Upper lobe of right lung (tissue), 1 donor: ENCODE measurements around the gene KCTD16. TPM values are rescaled to one million over a fixed set of nuclear protein-coding genes. Genes with fewer than 3 reads are reported as not detected.

Experiments
- ATAC-seq: fragments of 200-7000 bp; cut with Tn5 transposase; one replicate; pipeline ENCODE4 v1.9.1; 2020; ENCODE audit warnings: mild to moderate bottlenecking, moderate library complexity
- DNase-seq: peaks from one replicate; pipeline ENCODE4 v3.0.0-alpha.2; 2020
- H3K27ac ChIP-seq: fragments of 200-600 bp; one replicate; pipeline ENCODE4 v1.8.0; 2022
- H3K27me3 ChIP-seq: fragments of 200-600 bp; one replicate; pipeline ENCODE4 v1.8.0; 2022; ENCODE audit warnings: mild to moderate bottlenecking
- H3K36me3 ChIP-seq: fragments of 200-600 bp; one replicate; pipeline ENCODE4 v1.8.0; 2022
- H3K4me1 ChIP-seq: fragments of 200-600 bp; one replicate; pipeline ENCODE4 v1.8.0; 2022
- H3K4me3 ChIP-seq: fragments of 200-600 bp; one replicate; pipeline ENCODE4 v1.8.0; 2022; ENCODE audit warnings: mild to moderate bottlenecking
- H3K9me3 ChIP-seq: fragments of 200-600 bp; one replicate; pipeline ENCODE4 v1.8.0; 2022
- intact Hi-C: fragments of 100-400 bp; cut with DNase I; formaldehyde crosslinking; loops from one replicate; pipeline ENCODE4 v1.11.0; 2022
- total RNA-seq: library from RNA; stranded (reverse); fragmentation: NEBNext Ultra II Directional; extraction: Animal tissue kit (Norgen Biotek cat#: 25700); gene quantifications from one replicate; pipeline ENCODE4 v1.2.1, GENCODE V29; 2021
- TF ChIP-seq, protein P1 (sequence below): fragments of 200-600 bp; IDR thresholded peaks from one replicate; pipeline ENCODE4 v1.8.0; 2022; ENCODE audit warnings: antibody characterized with exemption
- donor health status: DM: no; HTN: yes; CAD: no; lungs with severe emphysema.

KCTD16 gene
- total RNA-seq, 1 donor from 2014 or later = 5.1 TPM

GRCh38 chr5:144310621-144311020, 139.9 kb downstream of the KCTD16 start:
- intact Hi-C loops = no loop called here

GRCh38 chr5:144313147-144313726, 142.6 kb downstream of the KCTD16 start:
- intact Hi-C loops = no loop called here
- TF ChIP-seq, protein P1, sequence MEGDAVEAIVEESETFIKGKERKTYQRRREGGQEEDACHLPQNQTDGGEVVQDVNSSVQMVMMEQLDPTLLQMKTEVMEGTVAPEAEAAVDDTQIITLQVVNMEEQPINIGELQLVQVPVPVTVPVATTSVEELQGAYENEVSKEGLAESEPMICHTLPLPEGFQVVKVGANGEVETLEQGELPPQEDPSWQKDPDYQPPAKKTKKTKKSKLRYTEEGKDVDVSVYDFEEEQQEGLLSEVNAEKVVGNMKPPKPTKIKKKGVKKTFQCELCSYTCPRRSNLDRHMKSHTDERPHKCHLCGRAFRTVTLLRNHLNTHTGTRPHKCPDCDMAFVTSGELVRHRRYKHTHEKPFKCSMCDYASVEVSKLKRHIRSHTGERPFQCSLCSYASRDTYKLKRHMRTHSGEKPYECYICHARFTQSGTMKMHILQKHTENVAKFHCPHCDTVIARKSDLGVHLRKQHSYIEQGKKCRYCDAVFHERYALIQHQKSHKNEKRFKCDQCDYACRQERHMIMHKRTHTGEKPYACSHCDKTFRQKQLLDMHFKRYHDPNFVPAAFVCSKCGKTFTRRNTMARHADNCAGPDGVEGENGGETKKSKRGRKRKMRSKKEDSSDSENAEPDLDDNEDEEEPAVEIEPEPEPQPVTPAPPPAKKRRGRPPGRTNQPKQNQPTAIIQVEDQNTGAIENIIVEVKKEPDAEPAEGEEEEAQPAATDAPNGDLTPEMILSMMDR = no peak
- no peak overlapping the region for H3K4me3 ChIP-seq
- no peaks in the 10 kb centered on the region for H3K9me3 ChIP-seq
- no peak overlapping the region for H3K27ac ChIP-seq
- no peaks in the 10 kb centered on the region for H3K36me3 ChIP-seq
- no peaks in the 10 kb centered on the region for H3K27me3 ChIP-seq
- no peaks in the 10 kb centered on the region for H3K4me1 ChIP-seq
- DNase-seq = no peak
- no peak for ATAC-seq

More at GRCh38 chr5:144310621-144311020, 139.9 kb downstream of the KCTD16 start:
- TF ChIP-seq, protein P1 = no peak
- Histone ChIP-seq H3K9me3 (no peaks in the 10 kb centered on the region), H3K4me1 (no peaks in the 10 kb centered on the region), H3K27ac (no peak overlapping the region), H3K36me3 (no peaks in the 10 kb centered on the region), H3K27me3 (no peaks in the 10 kb centered on the region), H3K4me3 (no peak overlapping the region)
- no peak for DNase-seq
- no peak for ATAC-seq

GRCh38 chr5:144315026-144315425, 144.4 kb downstream of the KCTD16 start:
- Histone ChIP-seq H3K9me3 (no peaks in the 10 kb centered on the region), H3K27ac (no peak overlapping the region), H3K4me3 (no peak overlapping the region), H3K4me1 (no peaks in the 10 kb centered on the region), H3K36me3 (no peaks in the 10 kb centered on the region), H3K27me3 (no peaks in the 10 kb centered on the region)
- ATAC-seq (no peak), DNase-seq (no peak)
- TF ChIP-seq, protein P1 = no peak
- intact Hi-C loops = no loop called here

DNA sequence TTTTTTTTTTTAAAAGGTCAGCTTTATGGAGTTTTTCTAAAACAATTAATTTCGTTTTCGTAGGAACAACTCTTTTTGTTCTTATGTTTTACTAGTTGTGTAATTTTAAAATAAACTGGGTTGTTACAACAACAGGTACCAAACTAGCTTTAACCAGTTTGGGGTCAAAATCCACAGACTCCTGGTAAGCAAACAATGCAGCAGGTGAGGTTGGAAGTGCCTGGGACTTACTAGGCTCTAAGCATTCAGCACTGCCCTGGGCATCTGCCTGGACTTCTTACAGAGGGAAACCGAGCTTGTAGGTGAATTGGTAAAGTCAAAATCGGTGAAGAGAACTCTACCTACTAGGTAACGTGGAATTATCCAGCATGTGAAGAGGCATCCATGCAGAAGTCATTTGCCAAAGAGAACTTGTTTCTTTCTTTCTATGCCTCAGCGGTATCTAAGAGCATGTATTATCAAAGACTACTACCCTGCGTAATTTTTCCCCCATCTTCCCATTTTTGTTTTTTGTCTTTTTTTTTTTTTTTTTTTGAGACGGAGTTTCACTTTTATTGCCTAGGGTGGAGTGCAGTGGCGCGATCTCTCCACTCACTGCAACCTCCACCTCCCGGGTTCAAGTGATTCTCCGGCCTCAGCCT, 145.4 kb downstream of the KCTD16 start:
- intact Hi-C loops = no loop called here
- H3K9me3 ChIP-seq = no peaks in the 10 kb centered on the region
- no peaks in the 10 kb centered on the region for H3K27me3 ChIP-seq
- no peak overlapping the region for H3K27ac ChIP-seq
- DNase-seq = no peak
- no peaks in the 10 kb centered on the region for H3K36me3 ChIP-seq
- no peak overlapping the region for H3K4me3 ChIP-seq
- no peak for ATAC-seq
- TF ChIP-seq, protein P1 = no peak
- H3K4me1 ChIP-seq = no peaks in the 10 kb centered on the region

- Histone ChIP-seq H3K27me3 (no peaks in the 10 kb centered on the region), H3K9me3 (no peaks in the 10 kb centered on the region), H3K4me3 (no peak overlapping the region), H3K36me3 (no peaks in the 10 kb centered on the region), H3K4me1 (no peaks in the 10 kb centered on the region), H3K27ac (no peak overlapping the region)
- DNase-seq (no peak), ATAC-seq (no peak)
- intact Hi-C loops = no loop called here
- TF ChIP-seq, protein P1 = no peak
Observed at GRCh38 chr5:144318011-144318410, 147.3 kb downstream of the KCTD16 start.
